ENCODE measurements around the gene PPP1R12A. TPM values are rescaled to one million over a fixed set of nuclear protein-coding genes. Genes with fewer than 3 reads are reported as not detected.

PPP1R12A gene
- total and polyA plus RNA-seq, 8 donors, result 6.1 to 31.7 (median 14.8) TPM

DNA sequence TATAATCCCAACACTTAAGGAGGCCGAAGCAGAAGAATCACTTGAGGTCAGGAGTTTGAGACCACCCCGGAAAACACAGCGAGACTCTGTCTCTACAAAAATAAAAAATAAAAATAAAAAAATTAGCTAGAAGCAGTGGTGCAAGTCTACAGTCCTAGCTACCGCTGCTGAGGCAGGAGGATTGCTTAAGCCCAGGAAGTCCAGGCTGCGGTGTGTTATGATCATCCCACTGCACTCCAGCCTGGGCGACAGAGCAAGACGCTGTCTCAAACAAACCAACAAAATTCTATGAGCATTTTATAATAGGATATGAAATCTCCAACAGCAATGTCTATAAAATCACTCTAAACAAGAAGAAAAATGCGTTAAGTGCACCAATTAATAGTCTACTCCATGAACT is 75.3 kb downstream of the PPP1R12A start:
- FAIRE-seq, result no peak

DNA sequence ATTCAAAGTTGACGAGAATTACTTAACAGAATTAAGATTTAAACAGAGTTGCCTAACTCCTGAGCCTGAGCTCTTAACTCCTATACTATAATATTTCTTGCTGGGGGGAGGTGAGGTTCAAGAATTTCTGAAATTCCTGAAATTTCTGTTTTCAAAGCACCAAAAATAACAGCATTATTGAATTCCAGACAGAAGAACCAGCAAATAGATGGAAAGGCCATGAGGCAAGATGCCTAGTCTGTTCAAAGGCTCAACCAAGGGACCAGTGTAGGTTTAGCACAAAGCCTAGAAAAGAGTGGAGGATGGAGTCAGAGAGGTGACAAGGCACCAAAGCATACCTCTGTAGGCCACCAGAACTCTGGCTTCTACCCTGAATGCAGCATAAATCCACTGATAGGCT is 76.4 kb downstream of the PPP1R12A start:
- Histone ChIP-seq H3K27ac (no peak overlapping the region), H3K4me1 (no peaks in the 10 kb centered on the region), H3K27me3 (no peaks in the 10 kb centered on the region), H3K4me3 (no peak overlapping the region), H3K36me3 (no peaks in the 10 kb centered on the region), H3K9me3 (no peaks in the 10 kb centered on the region)
- DNase-seq (no peak), ATAC-seq (no peak), FAIRE-seq (no peak)
- 92 to 98% methylated on average over 1 of the region's 1 CpG for WGBS, 2 donors
- TF ChIP-seq, protein P1, sequence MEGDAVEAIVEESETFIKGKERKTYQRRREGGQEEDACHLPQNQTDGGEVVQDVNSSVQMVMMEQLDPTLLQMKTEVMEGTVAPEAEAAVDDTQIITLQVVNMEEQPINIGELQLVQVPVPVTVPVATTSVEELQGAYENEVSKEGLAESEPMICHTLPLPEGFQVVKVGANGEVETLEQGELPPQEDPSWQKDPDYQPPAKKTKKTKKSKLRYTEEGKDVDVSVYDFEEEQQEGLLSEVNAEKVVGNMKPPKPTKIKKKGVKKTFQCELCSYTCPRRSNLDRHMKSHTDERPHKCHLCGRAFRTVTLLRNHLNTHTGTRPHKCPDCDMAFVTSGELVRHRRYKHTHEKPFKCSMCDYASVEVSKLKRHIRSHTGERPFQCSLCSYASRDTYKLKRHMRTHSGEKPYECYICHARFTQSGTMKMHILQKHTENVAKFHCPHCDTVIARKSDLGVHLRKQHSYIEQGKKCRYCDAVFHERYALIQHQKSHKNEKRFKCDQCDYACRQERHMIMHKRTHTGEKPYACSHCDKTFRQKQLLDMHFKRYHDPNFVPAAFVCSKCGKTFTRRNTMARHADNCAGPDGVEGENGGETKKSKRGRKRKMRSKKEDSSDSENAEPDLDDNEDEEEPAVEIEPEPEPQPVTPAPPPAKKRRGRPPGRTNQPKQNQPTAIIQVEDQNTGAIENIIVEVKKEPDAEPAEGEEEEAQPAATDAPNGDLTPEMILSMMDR (IDR thresholded peaks at IDR 0.05), result no peak
- intact Hi-C loops (cut with DNase I), result no loop called here

More for the DNA sequence above, 75.3 kb downstream of the PPP1R12A start:
- Histone ChIP-seq H3K4me3 (no peak overlapping the region), H3K36me3 (no peaks in the 10 kb centered on the region), H3K9me3 (no peaks in the 10 kb centered on the region), H3K4me1 (no peaks in the 10 kb centered on the region), H3K27ac (no peak overlapping the region), H3K27me3 (no peaks in the 10 kb centered on the region)
- no peak for ATAC-seq
- TF ChIP-seq, protein P1 (IDR thresholded peaks at IDR 0.05), result no peak
- no peak for DNase-seq
- intact Hi-C loops (cut with DNase I), result no loop called here
- WGBS, 2 donors, result 97 to 98% methylated on average over 8 of the region's 8 CpGs

DNA sequence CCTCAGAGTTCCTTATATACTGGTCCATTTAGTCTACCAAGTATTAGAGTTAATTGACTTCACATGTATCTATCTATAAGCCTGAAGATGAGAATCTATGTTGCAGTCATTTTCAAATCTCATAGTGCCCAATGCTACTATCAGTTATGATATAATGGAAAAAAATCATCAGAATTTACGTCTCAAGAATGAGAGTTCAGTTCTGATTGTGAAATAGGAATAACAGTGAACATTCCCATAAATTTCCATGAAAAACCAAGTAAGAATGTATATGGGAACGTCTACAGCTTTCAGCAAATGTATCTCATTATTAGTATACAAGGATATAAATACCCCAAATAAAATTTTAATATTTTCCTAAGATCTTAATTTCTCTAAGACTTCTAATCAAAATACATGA is 77.2 kb downstream of the PPP1R12A start:
- ATAC-seq, result no peak
- Histone ChIP-seq H3K27ac (no peak overlapping the region), H3K9me3 (no peaks in the 10 kb centered on the region), H3K4me1 (no peaks in the 10 kb centered on the region), H3K36me3 (no peaks in the 10 kb centered on the region), H3K27me3 (no peaks in the 10 kb centered on the region), H3K4me3 (no peak overlapping the region)
- TF ChIP-seq, protein P1 (IDR thresholded peaks at IDR 0.05), result no peak
- 40 to 45% methylated on average over 2 of the region's 2 CpGs for WGBS, 2 donors
- intact Hi-C loops (cut with DNase I), result no loop called here
- no peak for FAIRE-seq
- DNase-seq, result no peak

DNA sequence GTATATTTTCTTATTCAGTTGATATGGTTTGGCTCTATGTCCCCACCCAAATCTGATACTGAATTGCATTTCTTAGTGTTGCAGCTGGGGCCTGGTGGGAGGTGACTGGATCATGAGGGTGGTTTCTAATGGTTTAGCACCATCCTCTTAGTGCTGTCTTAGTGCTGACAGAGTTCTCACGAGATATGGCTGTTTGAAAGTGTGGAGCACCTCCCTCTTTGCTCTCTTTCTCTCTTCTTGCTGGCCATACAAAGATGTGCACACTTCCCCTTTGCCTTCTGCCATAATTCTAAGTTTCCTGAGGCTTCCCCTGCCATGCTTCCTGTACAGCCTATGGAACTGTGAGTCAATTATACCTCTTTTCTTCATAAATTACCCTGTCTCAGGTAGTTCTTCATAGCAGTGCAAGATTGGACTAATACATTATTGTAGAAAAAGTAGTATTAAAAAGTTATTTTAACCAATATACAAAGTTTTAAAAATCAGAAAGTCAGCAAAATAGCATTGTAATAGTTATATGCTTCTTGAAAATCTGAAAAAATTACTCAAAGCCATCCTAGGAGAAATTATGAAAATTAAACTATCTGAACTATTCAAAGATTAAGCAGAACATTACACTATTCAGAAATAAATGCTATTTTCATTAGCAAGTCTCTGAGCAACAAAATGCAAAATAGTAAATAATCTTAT is 84.1 kb downstream of the PPP1R12A start:
- Histone ChIP-seq H3K36me3 (no peaks in the 10 kb centered on the region), H3K27ac (no peak overlapping the region), H3K27me3 (no peaks in the 10 kb centered on the region), H3K4me1 (peaks cover 0 to 9% (median 0%) of the 10 kb centered on the region in 3 donors), H3K4me3 (no peak overlapping the region), H3K9me3 (no peaks in the 10 kb centered on the region)
- TF ChIP-seq, protein P1 (IDR thresholded peaks at IDR 0.05), result no peak
- FAIRE-seq (no peak), ATAC-seq (no peak), DNase-seq (no peak)
- intact Hi-C loops (cut with DNase I), result no loop called here
- 68 to 78% methylated on average over 1 of the region's 1 CpG for WGBS, 2 donors

DNA sequence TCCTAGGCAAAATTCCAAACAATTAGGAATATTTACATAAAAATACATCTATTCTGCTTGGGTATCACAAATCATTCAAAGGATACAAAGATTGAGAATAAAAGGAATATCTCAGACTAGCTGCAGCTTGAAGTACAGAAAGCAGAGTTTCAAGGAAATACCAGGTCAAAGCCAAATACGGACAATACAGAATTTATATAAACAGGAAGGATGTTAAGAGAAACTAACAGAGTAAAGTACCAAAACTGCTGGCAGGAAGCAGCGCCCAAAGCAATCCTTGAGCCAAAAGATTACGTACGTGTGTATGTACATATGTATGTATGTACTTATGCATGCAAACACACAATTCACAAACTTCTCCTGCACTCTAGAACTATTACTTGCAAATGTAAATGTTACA is 86.6 kb downstream of the PPP1R12A start:
- peak in 1 of 4 donors; percentile 29 for ATAC-seq
- TF ChIP-seq, protein P1 (IDR thresholded peaks at IDR 0.05), result no peak
- H3K4me3 ChIP-seq, result no peak overlapping the region
- H3K9me3 ChIP-seq, result no peaks in the 10 kb centered on the region
- no peak overlapping the region for H3K27ac ChIP-seq
- intact Hi-C loops (cut with DNase I), result no loop called here
- no peak for FAIRE-seq
- peaks cover 0 to 9% (median 0%) of the 10 kb centered on the region in 3 donors for H3K4me1 ChIP-seq
- no peaks in the 10 kb centered on the region for H3K27me3 ChIP-seq
- no peak for DNase-seq
- WGBS, 2 donors, result 51 to 58% methylated on average over 4 of the region's 4 CpGs
- H3K36me3 ChIP-seq, result peaks cover 0 to 17% (median 0%) of the 10 kb centered on the region in 3 donors
